HG03097 (cell line): ENCODE measurements around the gene SERPINB12.

ENCODE experiments used
- ATAC-seq: cut with Tn5 transposase; IDR thresholded peaks from one replicate; pipeline ENCODE4 v1.9.1; 2021; ENCODE audit not compliant: unreplicated experiment, low FRiP score

Gene SERPINB12

GRCh38 chr18:63550068-63550467 lies 7.9 kb downstream of the SERPINB12 start:
- no peak for ATAC-seq

GRCh38 chr18:63551769-63552168 lies 9.6 kb downstream of the SERPINB12 start:
- ATAC-seq, result no peak

- no peak for ATAC-seq
These were observed 10.4 kb downstream of the SERPINB12 start for GRCh38 chr18:63552581-63552980.

- ATAC-seq, result no peak
These were observed 10.9 kb downstream of the SERPINB12 start for GRCh38 chr18:63553081-63553480.

- no peak for ATAC-seq
These were observed 17.7 kb downstream of the SERPINB12 start for GRCh38 chr18:63559567-63560491.

- no peak for ATAC-seq
These were observed 20.1 kb downstream of the SERPINB12 start for GRCh38 chr18:63562284-63562683.

GRCh38 chr18:63564021-63564420 lies 21.9 kb downstream of the SERPINB12 start:
- ATAC-seq, result no peak

GRCh38 chr18:63564561-63564960 lies 22.4 kb downstream of the SERPINB12 start:
- no peak for ATAC-seq

- no peak for ATAC-seq
These were observed 25.1 kb downstream of the SERPINB12 start for GRCh38 chr18:63567276-63567675.

- ATAC-seq, result no peak
These were observed 25.7 kb downstream of the SERPINB12 start for GRCh38 chr18:63567825-63568224.

- no peak for ATAC-seq
These were observed 28.6 kb downstream of the SERPINB12 start for GRCh38 chr18:63570721-63571120.

GRCh38 chr18:63575681-63576080 lies 33.5 kb downstream of the SERPINB12 start:
- no peak for ATAC-seq

- ATAC-seq, result no peak
These were observed 36.3 kb downstream of the SERPINB12 start for GRCh38 chr18:63578357-63578958.

GRCh38 chr18:63579616-63580015 lies 37.4 kb downstream of the SERPINB12 start:
- ATAC-seq, result no peak

- ATAC-seq, result no peak
These were observed 43.8 kb downstream of the SERPINB12 start for GRCh38 chr18:63585988-63586387.

- no peak for ATAC-seq
These were observed 44.3 kb downstream of the SERPINB12 start for GRCh38 chr18:63586431-63586830.

GRCh38 chr18:63586966-63587365 lies 44.8 kb downstream of the SERPINB12 start, which contains the start of gene SERPINB13:
SERPINB13 (plus strand) TSS chr18:63587343; CDS start chr18:63588668, 1,325 bp downstream.
- ATAC-seq, result no peak

GRCh38 chr18:63588909-63589308 lies 46.7 kb downstream of the SERPINB12 start:
- ATAC-seq, result no peak

GRCh38 chr18:63590373-63590772 lies 48.2 kb downstream of the SERPINB12 start:
- no peak for ATAC-seq

- ATAC-seq, result no peak
These were observed 49.0 kb downstream of the SERPINB12 start for GRCh38 chr18:63590966-63591695.

GRCh38 chr18:63591725-63592124 lies 49.6 kb downstream of the SERPINB12 start:
- ATAC-seq, result no peak
